Measurements from ENCODE around the gene CELF6. TPM values are rescaled to one million over a fixed set of nuclear protein-coding genes. Genes with fewer than 3 reads are reported as not detected.
A peak's percentile ranks its signal among the peaks of the same experiment; 100 is the strongest.

Gene CELF6
- total RNA-seq, 2 experiments from 2014 or later = 2.4 TPM

GRCh38 chr15:72342385-72342784, 22.4 kb upstream of the CELF6 start:
- peak; percentile 43 for TF ChIP-seq CTCF (IDR thresholded peaks at IDR 0.05)
- DNase-seq = peak; percentile 6 to 67 (median 33)
- Mint-ChIP-seq H3K36me3 (ENCODE audit: low read depth) (peaks cover 77% of the 10 kb centered on the region), H3K4me3 (no peak overlapping the region), H3K27ac (no peak overlapping the region), H3K4me1 (ENCODE audit: low read depth) (no peaks in the 10 kb centered on the region), H3K9me3 (no peaks in the 10 kb centered on the region), H3K27me3 (no peaks in the 10 kb centered on the region)
- Histone ChIP-seq H3K9me3 (ENCODE audit: control insufficient read depth in 1 of 2, insufficient read depth in 1 of 2, low read length in 2 of 2) (no peaks in the 10 kb centered on the region), H3K4me3 (ENCODE audit: low read length) (no peak overlapping the region), H3K27ac (ENCODE audit: low read depth in 1 of 2, low read length in 2 of 2) (no peak overlapping the region), H3K27me3 (ENCODE audit: control insufficient read depth in 1 of 2, insufficient read depth in 2 of 2, low read length in 2 of 2) (no peaks in the 10 kb centered on the region), H3K36me3 (ENCODE audit: insufficient read depth, low read length) (peaks cover 40% of the 10 kb centered on the region), H3K4me1 (ENCODE audit: insufficient read depth, low read length) (no peaks in the 10 kb centered on the region)
- intact Hi-C loops (cut with DNase I, micrococcal nuclease) = loop anchor here in 1 of 2 experiments (10.0 kb wide), 1 partner anchor 742 kb away; no protein-coding TSS in a partner anchor
- ATAC-seq (ENCODE audit: poor library complexity) = peak; percentile 49
- CTCF ChIA-PET = no interaction called here
- POLR2A ChIA-PET = no interaction called here

GRCh38 chr15:72341361-72341760, 21.4 kb upstream of the CELF6 start:
- no peak overlapping the region for H3K27ac ChIP-seq (ENCODE audit: low read depth in 1 of 2, low read length in 2 of 2)
- H3K27me3 ChIP-seq (ENCODE audit: control insufficient read depth in 1 of 2, insufficient read depth in 2 of 2, low read length in 2 of 2) = no peaks in the 10 kb centered on the region
- no peak overlapping the region for H3K27ac Mint-ChIP-seq
- H3K4me3 Mint-ChIP-seq = no peak overlapping the region
- H3K4me1 ChIP-seq (ENCODE audit: insufficient read depth, low read length) = no peaks in the 10 kb centered on the region
- ATAC-seq (ENCODE audit: poor library complexity) (no peak), DNase-seq (no peak)
- peaks cover 30% of the 10 kb centered on the region for H3K36me3 ChIP-seq (ENCODE audit: insufficient read depth, low read length)
- H3K36me3 Mint-ChIP-seq (ENCODE audit: low read depth) = peaks cover 70% of the 10 kb centered on the region
- ChIA-PET CTCF (interaction anchor here (1.0 kb wide), 1 partner anchor 29 kb away, joined by 3 read pairs; no protein-coding TSS in a partner anchor), POLR2A (no interaction called here)
- no peaks in the 10 kb centered on the region for H3K9me3 Mint-ChIP-seq
- no peak overlapping the region for H3K4me3 ChIP-seq (ENCODE audit: low read length)
- TF ChIP-seq CTCF (IDR thresholded peaks at IDR 0.05) = no peak
- intact Hi-C loops (cut with DNase I, micrococcal nuclease) = loop anchor here in 1 of 2 experiments (10.0 kb wide), 1 partner anchor 743 kb away; no protein-coding TSS in a partner anchor
- H3K9me3 ChIP-seq (ENCODE audit: control insufficient read depth in 1 of 2, insufficient read depth in 1 of 2, low read length in 2 of 2) = no peaks in the 10 kb centered on the region
- H3K4me1 Mint-ChIP-seq (ENCODE audit: low read depth) = no peaks in the 10 kb centered on the region
- no peaks in the 10 kb centered on the region for H3K27me3 Mint-ChIP-seq

- CTCF ChIA-PET = interaction anchor here (1.0 kb wide), 1 partner anchor 28 kb away, joined by 3 read pairs; no protein-coding TSS in a partner anchor
- TF ChIP-seq CTCF (IDR thresholded peaks at IDR 0.05) = no peak
- H3K27me3 Mint-ChIP-seq = no peaks in the 10 kb centered on the region
- DNase-seq (no peak), ATAC-seq (ENCODE audit: poor library complexity) (no peak)
- H3K4me1 Mint-ChIP-seq (ENCODE audit: low read depth) = no peaks in the 10 kb centered on the region
- Histone ChIP-seq H3K27me3 (ENCODE audit: control insufficient read depth in 1 of 2, insufficient read depth in 2 of 2, low read length in 2 of 2) (no peaks in the 10 kb centered on the region), H3K4me1 (ENCODE audit: insufficient read depth, low read length) (no peaks in the 10 kb centered on the region), H3K36me3 (ENCODE audit: insufficient read depth, low read length) (peaks cover 22% of the 10 kb centered on the region), H3K27ac (ENCODE audit: low read depth in 1 of 2, low read length in 2 of 2) (no peak overlapping the region), H3K4me3 (ENCODE audit: low read length) (no peak overlapping the region), H3K9me3 (ENCODE audit: control insufficient read depth in 1 of 2, insufficient read depth in 1 of 2, low read length in 2 of 2) (peaks cover 0 to 7% of the 10 kb centered on the region in 2 experiments)
- H3K9me3 Mint-ChIP-seq = no peaks in the 10 kb centered on the region
- intact Hi-C loops (cut with DNase I, micrococcal nuclease) = loop anchor here in 1 of 2 experiments (10.0 kb wide), 1 partner anchor 744 kb away; no protein-coding TSS in a partner anchor
- POLR2A ChIA-PET = no interaction called here
- no peak overlapping the region for H3K27ac Mint-ChIP-seq
- peaks cover 61% of the 10 kb centered on the region for H3K36me3 Mint-ChIP-seq (ENCODE audit: low read depth)
- no peak overlapping the region for H3K4me3 Mint-ChIP-seq
Observed at GRCh38 chr15:72340366-72340765, 20.4 kb upstream of the CELF6 start.

Data from CD4-positive, alpha-beta T cell (primary cell).